IMR-90 (cell line): ENCODE results near the gene BMP8B. TPM values are rescaled to one million over a fixed set of nuclear protein-coding genes. Genes with fewer than 3 reads are reported as not detected.

Experiments used
- ATAC-seq: fragments of 200-7000 bp; cut with Tn5 transposase; 2 replicates; pipeline ENCODE4 v1.9.1; 2020; ENCODE audit warnings: low read depth, mild to moderate bottlenecking, moderate library complexity
- BruUV-seq: library from RNA; stranded (reverse); fragments of 400-500 nt; replicated peaks from 2 replicates; lab custom pipeline; 2021; lab: Mats Ljungman, UMichigan
- CTCF ChIA-PET: fragments of 300-600 bp; formaldehyde crosslinking; extraction: SDS; loops from one replicate; lab custom pipeline; 2021; ENCODE audit warnings: antibody characterized with exemption; lab: Yijun Ruan, JAX
- POLR2A ChIA-PET: fragments of 300-600 bp; sonication (Branson Sonifier 250); formaldehyde crosslinking; loops from one replicate; lab custom pipeline; 2022; ENCODE audit warnings: antibody characterized with exemption; ENCODE audit not compliant: unreplicated experiment; lab: Charles Lee
- DNase-seq: peaks from one replicate; pipeline ENCODE4 v3.0.0; 2013
- H2AFZ ChIP-seq: replicated peaks from 2 replicates; pipeline ENCODE3; 2013; ENCODE audit warnings: low read length, mild to moderate bottlenecking; ENCODE audit not compliant: poor library complexity
- H2AK5ac ChIP-seq: 2 replicates; pipeline ENCODE4 v1.6.1; 2013; ENCODE audit warnings: low read depth, low read length, inconsistent platforms
- H2AK9ac ChIP-seq: replicated peaks from 2 replicates; pipeline ENCODE3; 2013; ENCODE audit warnings: mild to moderate bottlenecking, low read depth, low read length, moderate library complexity; ENCODE audit not compliant: poor library complexity
- H2BK120ac ChIP-seq: 2 replicates; pipeline ENCODE4 v1.6.1; 2013; ENCODE audit warnings: low read depth, low read length, inconsistent platforms
- H2BK15ac ChIP-seq: 3 replicates; pipeline ENCODE4 v1.6.1; 2013; ENCODE audit warnings: low read depth, low read length, inconsistent platforms
- H2BK20ac ChIP-seq: 2 replicates; pipeline ENCODE4 v1.6.1; 2013; ENCODE audit warnings: low read depth, mild to moderate bottlenecking, inconsistent platforms, low read length, moderate library complexity
- H2BK5ac ChIP-seq: 2 replicates; pipeline ENCODE4 v1.6.1; 2013; ENCODE audit warnings: mild to moderate bottlenecking, low read depth, low read length, inconsistent platforms; ENCODE audit not compliant: poor library complexity, severe bottlenecking
- H3K14ac ChIP-seq: replicated peaks from 2 replicates; pipeline ENCODE4 v1.6.1; 2013; ENCODE audit warnings: low read depth, low read length, inconsistent platforms
- H3K18ac ChIP-seq: 2 replicates; pipeline ENCODE4 v1.6.1; 2013; ENCODE audit warnings: low read depth, low read length, control low read depth
- H3K23ac ChIP-seq: 2 replicates; pipeline ENCODE4 v1.6.1; 2013; ENCODE audit warnings: low read depth, low read length, inconsistent platforms
- H3K27ac ChIP-seq: 2 replicates; pipeline ENCODE4 v1.5.1; 2013; ENCODE audit warnings: mild to moderate bottlenecking, control low read depth, low read length; ENCODE audit not compliant: insufficient read depth
- H3K27me3 ChIP-seq: 2 replicates; pipeline ENCODE4 v1.6.1; 2013; ENCODE audit warnings: low read length; ENCODE audit not compliant: control insufficient read depth, insufficient read depth
- H3K36me3 ChIP-seq: 2 replicates; pipeline ENCODE4 v1.6.1; 2013; ENCODE audit warnings: low read length, mixed read lengths; ENCODE audit not compliant: control insufficient read depth, insufficient read depth
- H3K4ac ChIP-seq: 2 replicates; pipeline ENCODE4 v1.6.1; 2013; ENCODE audit warnings: low read depth, low read length, inconsistent platforms
- H3K4me1 ChIP-seq: 2 replicates; pipeline ENCODE4 v1.6.1; 2013; ENCODE audit warnings: low read length, mixed read lengths; ENCODE audit not compliant: control insufficient read depth, insufficient read depth
- H3K4me2 ChIP-seq: 2 replicates; pipeline ENCODE4 v1.6.1; 2013; ENCODE audit warnings: low read depth, mild to moderate bottlenecking, control low read depth, low read length, moderate library complexity
- H3K4me3 ChIP-seq: 2 replicates; pipeline ENCODE4 v1.5.1; 2013; ENCODE audit warnings: low read depth, mild to moderate bottlenecking, control low read depth, low read length, moderate library complexity; ENCODE audit not compliant: insufficient read depth
- H3K56ac ChIP-seq: 2 replicates; pipeline ENCODE4 v1.6.1; 2013; ENCODE audit warnings: low read length, inconsistent platforms; ENCODE audit not compliant: insufficient read depth; ENCODE audit errors: extremely low read depth
- H3K79me1 ChIP-seq, 2 experiments: 2 replicates each; pipeline ENCODE4 v1.6.1; 2013; ENCODE audit warnings: low read length in 2 of 2, inconsistent platforms in 1 of 2, low read depth in 1 of 2
- H3K9ac ChIP-seq: 2 replicates; pipeline ENCODE4 v1.6.1; 2013; ENCODE audit warnings: low read depth, low read length, control low read depth
- H3K9me1 ChIP-seq: 2 replicates; pipeline ENCODE4 v1.6.1; 2013; ENCODE audit warnings: low read length, inconsistent platforms; ENCODE audit not compliant: insufficient read depth
- H3K9me3 ChIP-seq: 2 replicates; pipeline ENCODE4 v1.6.1; 2013; ENCODE audit warnings: low read length; ENCODE audit not compliant: control insufficient read depth, insufficient read depth
- H4K20me1 ChIP-seq: 2 replicates; pipeline ENCODE4 v1.6.1; 2013; ENCODE audit warnings: low read length, inconsistent platforms; ENCODE audit not compliant: insufficient read depth
- H4K5ac ChIP-seq: 2 replicates; pipeline ENCODE4 v1.6.1; 2013; ENCODE audit warnings: mild to moderate bottlenecking, low read depth, low read length, control low read depth
- H4K8ac ChIP-seq, 2 experiments: 2 replicates each; pipeline ENCODE4 v1.6.1; 2013; ENCODE audit warnings: low read depth in 2 of 2, low read length in 2 of 2, control low read depth in 1 of 2, inconsistent platforms in 1 of 2
- H4K91ac ChIP-seq: 2 replicates; pipeline ENCODE4 v1.6.1; 2013; ENCODE audit warnings: low read depth, low read length, inconsistent platforms; ENCODE audit not compliant: insufficient read depth
- BHLHE40 ChIP-seq: fragments of 150-350 bp; IDR thresholded peaks from 2 replicates; pipeline ENCODE4 v1.6.1; 2016; ENCODE audit warnings: mild to moderate bottlenecking, low read depth, low read length
- CEBPB ChIP-seq: IDR thresholded peaks from 2 replicates; pipeline ENCODE4 v1.6.1; 2012; ENCODE audit warnings: low read depth, low read length, improper control_type of control experiment
- CHD1 ChIP-seq: IDR thresholded peaks from 2 replicates; pipeline ENCODE4 v1.6.1; 2012; ENCODE audit warnings: low read depth, low read length, improper control_type of control experiment
- FOS ChIP-seq: fragments of 150-350 bp; IDR thresholded peaks from 2 replicates; pipeline ENCODE4 v1.6.1; 2016; ENCODE audit warnings: low read depth, low read length
- MAFK ChIP-seq: IDR thresholded peaks from 2 replicates; pipeline ENCODE4 v1.6.1; 2012; ENCODE audit warnings: low read depth, low read length, improper control_type of control experiment
- MAZ ChIP-seq: IDR thresholded peaks from 2 replicates; pipeline ENCODE4 v1.6.1; 2012; ENCODE audit warnings: low read depth, mild to moderate bottlenecking, low read length, improper control_type of control experiment, moderate library complexity, borderline replicate concordance
- POLR2A ChIP-seq: IDR thresholded peaks from 2 replicates; pipeline ENCODE4 v1.6.1; 2012; ENCODE audit warnings: mild to moderate bottlenecking, low read depth, low read length
- RAD21 ChIP-seq: IDR thresholded peaks from 2 replicates; pipeline ENCODE4 v1.6.1; 2012; ENCODE audit warnings: low read length, improper control_type of control experiment
- RCOR1 ChIP-seq: IDR thresholded peaks from 2 replicates; pipeline ENCODE4 v1.6.1; 2012; ENCODE audit warnings: mild to moderate bottlenecking, low read length, improper control_type of control experiment; ENCODE audit not compliant: insufficient replicate concordance
- RFX5 ChIP-seq: IDR thresholded peaks from 2 replicates; pipeline ENCODE4 v1.8.0; 2012; ENCODE audit warnings: low read depth, mild to moderate bottlenecking, low read length, moderate library complexity
- SMC3 ChIP-seq: fragments of 150-350 bp; IDR thresholded peaks from 2 replicates; pipeline ENCODE4 v1.6.1; 2016; ENCODE audit warnings: low read depth, mild to moderate bottlenecking, antibody characterized with exemption, low read length, moderate library complexity
- WGBS, 2 experiments: methylation state at CpG; one replicate each; pipeline versions ENCODE4 v1.1.5 to v1.1.7; 2013; ENCODE audit warnings: missing lambda C conversion rate in 2 of 2; ENCODE audit not compliant: insufficient read length in 1 of 2; ENCODE audit errors: extremely low coverage in 2 of 2; 5-methylcytosine and 5-hydroxymethylcytosine counted together
- dilution Hi-C: fragments of 300-500 bp; cut with HindIII; formaldehyde crosslinking; loops from one replicate; pipeline ENCODE4 v1.14.3; 2018; ENCODE audit warnings: low sequenced_read_pairs; ENCODE audit not compliant: unreplicated experiment
- in situ Hi-C: fragments of 300-500 bp; cut with MboI; formaldehyde crosslinking; loops from 3 replicates; pipeline ENCODE4 v1.14.3; 2019; ENCODE audit warnings: low sequenced_read_pairs, inconsistent platforms, mixed read lengths
- intact Hi-C: fragments of 100-400 bp; cut with micrococcal nuclease; formaldehyde crosslinking; loops from 2 replicates; pipeline ENCODE4 v1.10.0; 2022
- polyA plus RNA-seq, 3 experiments: library from polyadenylated mRNA; depleted of rRNA; stranded (reverse); fragments of >200 nt; gene quantifications; 2 replicates each; pipeline ENCODE4 v1.2.3, GENCODE V29; 2012; ENCODE audit warnings: low replicate concordance in 1 of 3
- total RNA-seq: library from RNA; depleted of rRNA; stranded (reverse); fragments of >200 nt; gene quantifications from 2 replicates; pipeline ENCODE4 v1.2.3, GENCODE V29; 2012
- TF ChIP-seq, protein P1 (sequence below): fragments of 150-350 bp; IDR thresholded peaks from 2 replicates; pipeline ENCODE4 v1.6.1; 2017; ENCODE audit warnings: mild to moderate bottlenecking, antibody characterized with exemption, low read length, low read depth

BMP8B gene
- total and polyA plus RNA-seq, 2 of the 4 experiments (the other 2 are of a cell fraction), result not detected

DNA sequence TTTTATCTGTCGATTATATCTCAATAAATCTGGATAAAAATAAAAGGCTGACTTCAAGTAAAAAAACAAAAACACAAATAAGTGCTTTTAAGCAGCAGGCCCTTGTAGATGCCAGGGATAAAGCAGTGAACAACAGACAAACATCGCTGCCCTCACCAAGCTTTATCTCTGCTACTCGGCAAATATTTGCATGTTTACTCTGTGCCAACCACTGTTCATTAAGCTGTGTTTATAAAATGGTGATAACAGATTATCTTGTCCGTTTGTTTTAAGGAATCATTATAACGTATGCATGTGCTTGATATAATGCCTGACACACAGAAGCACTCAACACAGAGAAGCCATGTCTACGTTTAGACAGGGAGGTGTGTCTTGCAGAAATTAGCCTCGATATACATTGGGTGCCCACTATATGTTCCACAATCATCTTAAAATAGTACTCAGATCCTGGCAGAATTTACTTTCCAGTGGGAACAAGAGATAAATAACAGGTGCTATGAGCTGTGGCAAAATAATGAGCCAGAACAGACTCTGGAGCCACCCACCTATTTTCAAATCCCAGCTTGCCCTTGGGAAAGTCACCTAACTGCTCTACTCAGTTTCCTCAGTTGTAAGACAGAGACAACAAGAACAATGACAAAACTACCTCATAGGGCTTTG, 47.4 kb upstream of the BMP8B start:
- no peak overlapping the region for H2AFZ ChIP-seq
- ChIA-PET CTCF (interaction anchor here (1.2 kb wide), 1 partner anchor 8 kb away, joined by 3 read pairs; no protein-coding TSS in a partner anchor), POLR2A (no interaction called here)
- no peak overlapping the region for H3K27ac ChIP-seq
- no peaks in the 10 kb centered on the region for H4K20me1 ChIP-seq
- intact Hi-C loops (no loop called here), in situ Hi-C loops (no loop called here), dilution Hi-C loops (no loop called here)
- WGBS, 2 experiments, result no CpG with 5 or more reads among the region's 7 CpGs
- H2BK20ac ChIP-seq, result no peak overlapping the region
- H3K9me1 ChIP-seq, result peaks cover 3% of the 10 kb centered on the region; the same call in 1 of the 2 replicates
- no peak overlapping the region for H3K9ac ChIP-seq
- H3K79me1 ChIP-seq, result no peaks in the 10 kb centered on the region
- H2AK9ac ChIP-seq, result no peak overlapping the region
- H2BK15ac ChIP-seq, result no peak overlapping the region
- H2BK120ac ChIP-seq, result no peak overlapping the region
- no TSS peak for BruUV-seq
- no peaks in the 10 kb centered on the region for H3K4me1 ChIP-seq
- H3K4me2 ChIP-seq, result no peak overlapping the region
- no peak overlapping the region for H4K8ac ChIP-seq
- no peak overlapping the region for H3K4ac ChIP-seq
- H3K56ac ChIP-seq, result no peak overlapping the region
- H4K5ac ChIP-seq, result no peak overlapping the region
- H3K4me3 ChIP-seq, result no peak overlapping the region
- H4K91ac ChIP-seq, result no peak overlapping the region
- no peak for ATAC-seq
- no peak overlapping the region for H2BK5ac ChIP-seq
- no peak overlapping the region for H3K23ac ChIP-seq
- no peak for DNase-seq
- H3K36me3 ChIP-seq, result peaks cover 13% of the 10 kb centered on the region
- no peaks in the 10 kb centered on the region for H3K9me3 ChIP-seq
- H3K14ac ChIP-seq, result no peak overlapping the region
- H2AK5ac ChIP-seq, result no peak overlapping the region
- no peaks in the 10 kb centered on the region for H3K27me3 ChIP-seq
- H3K18ac ChIP-seq, result no peak overlapping the region
- TF ChIP-seq, protein P1, sequence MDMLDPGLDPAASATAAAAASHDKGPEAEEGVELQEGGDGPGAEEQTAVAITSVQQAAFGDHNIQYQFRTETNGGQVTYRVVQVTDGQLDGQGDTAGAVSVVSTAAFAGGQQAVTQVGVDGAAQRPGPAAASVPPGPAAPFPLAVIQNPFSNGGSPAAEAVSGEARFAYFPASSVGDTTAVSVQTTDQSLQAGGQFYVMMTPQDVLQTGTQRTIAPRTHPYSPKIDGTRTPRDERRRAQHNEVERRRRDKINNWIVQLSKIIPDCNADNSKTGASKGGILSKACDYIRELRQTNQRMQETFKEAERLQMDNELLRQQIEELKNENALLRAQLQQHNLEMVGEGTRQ, result no peak
- TF ChIP-seq CEBPB (no peak), POLR2A (no peak), FOS (no peak), RFX5 (no peak), MAZ (no peak), CHD1 (no peak), MAFK (no peak), RAD21 (no peak), RCOR1 (no peak), SMC3 (no peak), BHLHE40 (no peak)
